IMR-90 (cell line): Measurements from ENCODE around the gene LRSAM1. TPM values are rescaled to one million over a fixed set of nuclear protein-coding genes. Genes with fewer than 3 reads are reported as not detected.
A peak's percentile ranks its signal among the peaks of the same experiment; 100 is the strongest.

Experiments used
- ATAC-seq: fragments of 200-7000 bp; cut with Tn5 transposase; 2 replicates; pipeline ENCODE4 v1.9.1; 2020; ENCODE audit warnings: low read depth, mild to moderate bottlenecking, moderate library complexity
- BruUV-seq: library from RNA; stranded (reverse); fragments of 400-500 nt; replicated peaks from 2 replicates; lab custom pipeline; 2021; lab: Mats Ljungman, UMichigan
- CTCF ChIA-PET: fragments of 300-600 bp; formaldehyde crosslinking; extraction: SDS; loops from one replicate; lab custom pipeline; 2021; ENCODE audit warnings: antibody characterized with exemption; lab: Yijun Ruan, JAX
- POLR2A ChIA-PET: fragments of 300-600 bp; sonication (Branson Sonifier 250); formaldehyde crosslinking; loops from one replicate; lab custom pipeline; 2022; ENCODE audit warnings: antibody characterized with exemption; ENCODE audit not compliant: unreplicated experiment; lab: Charles Lee
- DNase-seq: peaks from one replicate; pipeline ENCODE4 v3.0.0; 2013
- H2AFZ ChIP-seq: replicated peaks from 2 replicates; pipeline ENCODE3; 2013; ENCODE audit warnings: low read length, mild to moderate bottlenecking; ENCODE audit not compliant: poor library complexity
- H2AK5ac ChIP-seq: 2 replicates; pipeline ENCODE4 v1.6.1; 2013; ENCODE audit warnings: low read depth, low read length, inconsistent platforms
- H2AK9ac ChIP-seq: replicated peaks from 2 replicates; pipeline ENCODE3; 2013; ENCODE audit warnings: mild to moderate bottlenecking, low read depth, low read length, moderate library complexity; ENCODE audit not compliant: poor library complexity
- H2BK120ac ChIP-seq: 2 replicates; pipeline ENCODE4 v1.6.1; 2013; ENCODE audit warnings: low read depth, low read length, inconsistent platforms
- H2BK15ac ChIP-seq: 3 replicates; pipeline ENCODE4 v1.6.1; 2013; ENCODE audit warnings: low read depth, low read length, inconsistent platforms
- H2BK20ac ChIP-seq: 2 replicates; pipeline ENCODE4 v1.6.1; 2013; ENCODE audit warnings: low read depth, mild to moderate bottlenecking, inconsistent platforms, low read length, moderate library complexity
- H2BK5ac ChIP-seq: 2 replicates; pipeline ENCODE4 v1.6.1; 2013; ENCODE audit warnings: mild to moderate bottlenecking, low read depth, low read length, inconsistent platforms; ENCODE audit not compliant: poor library complexity, severe bottlenecking
- H3K14ac ChIP-seq: replicated peaks from 2 replicates; pipeline ENCODE4 v1.6.1; 2013; ENCODE audit warnings: low read depth, low read length, inconsistent platforms
- H3K18ac ChIP-seq: 2 replicates; pipeline ENCODE4 v1.6.1; 2013; ENCODE audit warnings: low read depth, low read length, control low read depth
- H3K23ac ChIP-seq: 2 replicates; pipeline ENCODE4 v1.6.1; 2013; ENCODE audit warnings: low read depth, low read length, inconsistent platforms
- H3K27ac ChIP-seq: 2 replicates; pipeline ENCODE4 v1.5.1; 2013; ENCODE audit warnings: mild to moderate bottlenecking, control low read depth, low read length; ENCODE audit not compliant: insufficient read depth
- H3K27me3 ChIP-seq: 2 replicates; pipeline ENCODE4 v1.6.1; 2013; ENCODE audit warnings: low read length; ENCODE audit not compliant: control insufficient read depth, insufficient read depth
- H3K36me3 ChIP-seq: 2 replicates; pipeline ENCODE4 v1.6.1; 2013; ENCODE audit warnings: low read length, mixed read lengths; ENCODE audit not compliant: control insufficient read depth, insufficient read depth
- H3K4ac ChIP-seq: 2 replicates; pipeline ENCODE4 v1.6.1; 2013; ENCODE audit warnings: low read depth, low read length, inconsistent platforms
- H3K4me1 ChIP-seq: 2 replicates; pipeline ENCODE4 v1.6.1; 2013; ENCODE audit warnings: low read length, mixed read lengths; ENCODE audit not compliant: control insufficient read depth, insufficient read depth
- H3K4me2 ChIP-seq: 2 replicates; pipeline ENCODE4 v1.6.1; 2013; ENCODE audit warnings: low read depth, mild to moderate bottlenecking, control low read depth, low read length, moderate library complexity
- H3K4me3 ChIP-seq: 2 replicates; pipeline ENCODE4 v1.5.1; 2013; ENCODE audit warnings: low read depth, mild to moderate bottlenecking, control low read depth, low read length, moderate library complexity; ENCODE audit not compliant: insufficient read depth
- H3K56ac ChIP-seq: 2 replicates; pipeline ENCODE4 v1.6.1; 2013; ENCODE audit warnings: low read length, inconsistent platforms; ENCODE audit not compliant: insufficient read depth; ENCODE audit errors: extremely low read depth
- H3K79me1 ChIP-seq, 2 experiments: 2 replicates each; pipeline ENCODE4 v1.6.1; 2013; ENCODE audit warnings: low read length in 2 of 2, inconsistent platforms in 1 of 2, low read depth in 1 of 2
- H3K9ac ChIP-seq: 2 replicates; pipeline ENCODE4 v1.6.1; 2013; ENCODE audit warnings: low read depth, low read length, control low read depth
- H3K9me1 ChIP-seq: 2 replicates; pipeline ENCODE4 v1.6.1; 2013; ENCODE audit warnings: low read length, inconsistent platforms; ENCODE audit not compliant: insufficient read depth
- H3K9me3 ChIP-seq: 2 replicates; pipeline ENCODE4 v1.6.1; 2013; ENCODE audit warnings: low read length; ENCODE audit not compliant: control insufficient read depth, insufficient read depth
- H4K20me1 ChIP-seq: 2 replicates; pipeline ENCODE4 v1.6.1; 2013; ENCODE audit warnings: low read length, inconsistent platforms; ENCODE audit not compliant: insufficient read depth
- H4K5ac ChIP-seq: 2 replicates; pipeline ENCODE4 v1.6.1; 2013; ENCODE audit warnings: mild to moderate bottlenecking, low read depth, low read length, control low read depth
- H4K8ac ChIP-seq, 2 experiments: 2 replicates each; pipeline ENCODE4 v1.6.1; 2013; ENCODE audit warnings: low read depth in 2 of 2, low read length in 2 of 2, control low read depth in 1 of 2, inconsistent platforms in 1 of 2
- H4K91ac ChIP-seq: 2 replicates; pipeline ENCODE4 v1.6.1; 2013; ENCODE audit warnings: low read depth, low read length, inconsistent platforms; ENCODE audit not compliant: insufficient read depth
- FOS ChIP-seq: fragments of 150-350 bp; IDR thresholded peaks from 2 replicates; pipeline ENCODE4 v1.6.1; 2016; ENCODE audit warnings: low read depth, low read length
- MAFK ChIP-seq: IDR thresholded peaks from 2 replicates; pipeline ENCODE4 v1.6.1; 2012; ENCODE audit warnings: low read depth, low read length, improper control_type of control experiment
- MAZ ChIP-seq: IDR thresholded peaks from 2 replicates; pipeline ENCODE4 v1.6.1; 2012; ENCODE audit warnings: low read depth, mild to moderate bottlenecking, low read length, improper control_type of control experiment, moderate library complexity, borderline replicate concordance
- MXI1 ChIP-seq: IDR thresholded peaks from 2 replicates; pipeline ENCODE4 v1.6.1; 2012; ENCODE audit warnings: low read depth, mild to moderate bottlenecking, low read length, moderate library complexity, borderline replicate concordance
- NFE2L2 ChIP-seq: fragments of 150-350 bp; IDR thresholded peaks from 2 replicates; pipeline ENCODE4 v1.6.1; 2016; ENCODE audit warnings: low read depth, mild to moderate bottlenecking, low read length
- RAD21 ChIP-seq: IDR thresholded peaks from 2 replicates; pipeline ENCODE4 v1.6.1; 2012; ENCODE audit warnings: low read length, improper control_type of control experiment
- RCOR1 ChIP-seq: IDR thresholded peaks from 2 replicates; pipeline ENCODE4 v1.6.1; 2012; ENCODE audit warnings: mild to moderate bottlenecking, low read length, improper control_type of control experiment; ENCODE audit not compliant: insufficient replicate concordance
- RFX5 ChIP-seq: IDR thresholded peaks from 2 replicates; pipeline ENCODE4 v1.8.0; 2012; ENCODE audit warnings: low read depth, mild to moderate bottlenecking, low read length, moderate library complexity
- SMC3 ChIP-seq: fragments of 150-350 bp; IDR thresholded peaks from 2 replicates; pipeline ENCODE4 v1.6.1; 2016; ENCODE audit warnings: low read depth, mild to moderate bottlenecking, antibody characterized with exemption, low read length, moderate library complexity
- WGBS, 2 experiments: methylation state at CpG; one replicate each; pipeline versions ENCODE4 v1.1.5 to v1.1.7; 2013; ENCODE audit warnings: missing lambda C conversion rate in 2 of 2; ENCODE audit not compliant: insufficient read length in 1 of 2; ENCODE audit errors: extremely low coverage in 2 of 2; 5-methylcytosine and 5-hydroxymethylcytosine counted together
- dilution Hi-C: fragments of 300-500 bp; cut with HindIII; formaldehyde crosslinking; loops from one replicate; pipeline ENCODE4 v1.14.3; 2018; ENCODE audit warnings: low sequenced_read_pairs; ENCODE audit not compliant: unreplicated experiment
- in situ Hi-C: fragments of 300-500 bp; cut with MboI; formaldehyde crosslinking; loops from 3 replicates; pipeline ENCODE4 v1.14.3; 2019; ENCODE audit warnings: low sequenced_read_pairs, inconsistent platforms, mixed read lengths
- intact Hi-C: fragments of 100-400 bp; cut with micrococcal nuclease; formaldehyde crosslinking; loops from 2 replicates; pipeline ENCODE4 v1.10.0; 2022
- polyA plus RNA-seq, 3 experiments: library from polyadenylated mRNA; depleted of rRNA; stranded (reverse); fragments of >200 nt; gene quantifications; 2 replicates each; pipeline ENCODE4 v1.2.3, GENCODE V29; 2012; ENCODE audit warnings: low replicate concordance in 1 of 3
- total RNA-seq: library from RNA; depleted of rRNA; stranded (reverse); fragments of >200 nt; gene quantifications from 2 replicates; pipeline ENCODE4 v1.2.3, GENCODE V29; 2012
- TF ChIP-seq, protein P1 (sequence below): fragments of 150-350 bp; IDR thresholded peaks from 2 replicates; pipeline ENCODE4 v1.6.1; 2017; ENCODE audit warnings: mild to moderate bottlenecking, antibody characterized with exemption, low read length, low read depth
- TF ChIP-seq, protein P2 (sequence below): fragments of 150-350 bp; IDR thresholded peaks from 2 replicates; pipeline ENCODE4 v1.6.1; 2016; ENCODE audit warnings: low read depth, mild to moderate bottlenecking, low read length, moderate library complexity, borderline replicate concordance

LRSAM1 gene
- total and polyA plus RNA-seq, 2 of the 4 experiments (the other 2 are of a cell fraction), result 3.0 to 9.3 TPM

DNA sequence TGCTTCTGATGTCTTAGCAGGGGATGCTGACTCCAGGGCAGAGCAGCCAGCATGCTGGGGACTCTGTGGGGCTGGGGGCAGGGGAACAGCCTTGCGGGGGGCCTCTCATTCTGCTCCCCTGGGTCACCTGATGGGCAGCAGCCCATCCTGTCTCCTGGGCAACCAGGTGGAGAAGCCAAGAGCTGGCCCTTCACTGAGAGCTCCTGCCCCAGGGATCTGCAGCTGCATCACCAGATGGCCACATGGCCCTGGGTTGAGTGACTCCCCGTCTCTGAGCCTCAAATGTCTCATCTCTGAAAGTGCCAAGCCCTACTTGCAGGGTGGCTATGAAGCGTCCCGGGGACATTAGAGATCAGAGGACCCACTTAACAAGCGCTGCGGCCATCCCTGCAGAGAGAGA, 49.1 kb downstream of the LRSAM1 start:
- H3K27me3 ChIP-seq, result no peaks in the 10 kb centered on the region
- no peak overlapping the region for H2BK15ac ChIP-seq
- H3K56ac ChIP-seq, result no peak overlapping the region
- in situ Hi-C loops (loop anchor here (5.0 kb wide), 1 partner anchor 87 kb away; no protein-coding TSS in a partner anchor), intact Hi-C loops (loop anchor here (5.0 to 10.0 kb wide), 2 partner anchors 67 to 424 kb away; a partner anchor contains a TSS), dilution Hi-C loops (no loop called here)
- H3K18ac ChIP-seq, result no peak overlapping the region
- H4K91ac ChIP-seq, result no peak overlapping the region
- H4K8ac ChIP-seq, result no peak overlapping the region
- no peak overlapping the region for H2BK120ac ChIP-seq
- no peak for ATAC-seq
- H3K9me3 ChIP-seq, result no peaks in the 10 kb centered on the region
- H3K4me2 ChIP-seq, result no peak overlapping the region
- BruUV-seq, result no TSS peak
- H2AK9ac ChIP-seq, result no peak overlapping the region
- no peak overlapping the region for H3K4me3 ChIP-seq
- H3K9me1 ChIP-seq, result peaks cover 3% of the 10 kb centered on the region; the same call in 1 of the 2 replicates
- peaks cover 66% of the 10 kb centered on the region for H3K36me3 ChIP-seq
- H4K20me1 ChIP-seq, result peaks cover 28% of the 10 kb centered on the region
- no peak overlapping the region for H3K14ac ChIP-seq
- peaks cover 8% of the 10 kb centered on the region for H3K4me1 ChIP-seq
- no peak overlapping the region for H2BK20ac ChIP-seq
- H2AFZ ChIP-seq, result peak overlapping the region; percentile 43
- no peak overlapping the region for H2BK5ac ChIP-seq
- no peak overlapping the region for H3K23ac ChIP-seq
- H3K9ac ChIP-seq, result no peak overlapping the region
- no peak overlapping the region for H3K4ac ChIP-seq
- H3K27ac ChIP-seq, result no peak overlapping the region
- no peak for DNase-seq
- H2AK5ac ChIP-seq, result no peak overlapping the region
- no peak overlapping the region for H4K5ac ChIP-seq
- TF ChIP-seq FOS (no peak), MAZ (no peak), SMC3 (no peak), MAFK (no peak), RAD21 (no peak), RFX5 (no peak), RCOR1 (no peak), NFE2L2 (no peak), MXI1 (no peak)
- TF ChIP-seq, protein P1, sequence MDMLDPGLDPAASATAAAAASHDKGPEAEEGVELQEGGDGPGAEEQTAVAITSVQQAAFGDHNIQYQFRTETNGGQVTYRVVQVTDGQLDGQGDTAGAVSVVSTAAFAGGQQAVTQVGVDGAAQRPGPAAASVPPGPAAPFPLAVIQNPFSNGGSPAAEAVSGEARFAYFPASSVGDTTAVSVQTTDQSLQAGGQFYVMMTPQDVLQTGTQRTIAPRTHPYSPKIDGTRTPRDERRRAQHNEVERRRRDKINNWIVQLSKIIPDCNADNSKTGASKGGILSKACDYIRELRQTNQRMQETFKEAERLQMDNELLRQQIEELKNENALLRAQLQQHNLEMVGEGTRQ, result no peak
- TF ChIP-seq, protein P2, sequence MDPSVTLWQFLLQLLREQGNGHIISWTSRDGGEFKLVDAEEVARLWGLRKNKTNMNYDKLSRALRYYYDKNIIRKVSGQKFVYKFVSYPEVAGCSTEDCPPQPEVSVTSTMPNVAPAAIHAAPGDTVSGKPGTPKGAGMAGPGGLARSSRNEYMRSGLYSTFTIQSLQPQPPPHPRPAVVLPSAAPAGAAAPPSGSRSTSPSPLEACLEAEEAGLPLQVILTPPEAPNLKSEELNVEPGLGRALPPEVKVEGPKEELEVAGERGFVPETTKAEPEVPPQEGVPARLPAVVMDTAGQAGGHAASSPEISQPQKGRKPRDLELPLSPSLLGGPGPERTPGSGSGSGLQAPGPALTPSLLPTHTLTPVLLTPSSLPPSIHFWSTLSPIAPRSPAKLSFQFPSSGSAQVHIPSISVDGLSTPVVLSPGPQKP, result no peak
- CTCF ChIA-PET, result no interaction called here
- H3K79me1 ChIP-seq, result peaks cover 0 to 53% of the 10 kb centered on the region in 2 experiments; a peak in 2 of 4 replicates
- POLR2A ChIA-PET, result interaction anchor here (0.5 kb wide), 1 partner anchor 401 kb away, joined by 3 read pairs; no protein-coding TSS in a partner anchor
- 80% methylated on average over 1 of the region's 6 CpGs; no CpG with 5 or more reads in 1 of the 2 experiments for WGBS, 2 experiments
